ENCODE data around the gene PLA2G2F.

DNA sequence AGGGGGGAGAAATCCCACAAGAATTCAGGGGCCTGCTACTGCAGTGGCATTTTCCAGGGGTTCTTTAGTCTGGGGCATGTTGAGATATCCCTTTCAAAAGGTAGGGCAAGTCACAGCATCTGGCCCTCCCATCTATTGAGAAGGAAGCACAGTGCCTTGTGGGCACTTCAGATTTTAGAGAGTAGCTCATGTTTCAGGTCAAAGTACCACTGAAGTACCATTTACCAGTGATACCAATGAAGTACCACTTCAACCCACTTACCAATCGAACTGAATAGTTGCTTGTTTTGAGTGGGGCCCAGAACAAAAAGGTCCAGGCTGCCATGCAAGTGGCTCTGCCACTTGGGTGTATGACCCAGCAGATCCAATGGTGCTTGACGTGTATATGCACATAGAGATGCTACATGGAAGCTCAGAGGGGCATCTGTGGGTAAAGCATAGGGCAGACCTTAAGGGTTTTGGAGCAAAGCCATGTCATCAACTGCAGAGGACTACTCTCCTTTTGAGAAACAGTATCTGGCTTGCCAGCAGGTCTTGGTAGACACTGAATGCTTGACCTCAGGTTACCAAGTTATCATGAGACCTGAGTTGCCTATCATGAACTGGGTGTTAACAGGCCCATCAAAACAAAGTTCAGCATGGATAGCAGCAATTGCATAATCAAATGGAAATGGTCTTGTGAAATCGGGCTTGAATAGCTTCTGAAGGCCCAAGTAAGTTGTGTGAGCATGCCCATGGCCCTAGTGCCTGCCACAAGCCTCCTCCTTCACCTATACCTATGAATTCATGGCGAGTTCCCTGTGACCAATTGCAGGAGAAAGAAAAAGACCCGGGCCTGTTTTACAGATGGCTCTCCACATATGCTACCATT, 43.3 kb upstream of the PLA2G2F start:
- TF ChIP-seq, protein P1, sequence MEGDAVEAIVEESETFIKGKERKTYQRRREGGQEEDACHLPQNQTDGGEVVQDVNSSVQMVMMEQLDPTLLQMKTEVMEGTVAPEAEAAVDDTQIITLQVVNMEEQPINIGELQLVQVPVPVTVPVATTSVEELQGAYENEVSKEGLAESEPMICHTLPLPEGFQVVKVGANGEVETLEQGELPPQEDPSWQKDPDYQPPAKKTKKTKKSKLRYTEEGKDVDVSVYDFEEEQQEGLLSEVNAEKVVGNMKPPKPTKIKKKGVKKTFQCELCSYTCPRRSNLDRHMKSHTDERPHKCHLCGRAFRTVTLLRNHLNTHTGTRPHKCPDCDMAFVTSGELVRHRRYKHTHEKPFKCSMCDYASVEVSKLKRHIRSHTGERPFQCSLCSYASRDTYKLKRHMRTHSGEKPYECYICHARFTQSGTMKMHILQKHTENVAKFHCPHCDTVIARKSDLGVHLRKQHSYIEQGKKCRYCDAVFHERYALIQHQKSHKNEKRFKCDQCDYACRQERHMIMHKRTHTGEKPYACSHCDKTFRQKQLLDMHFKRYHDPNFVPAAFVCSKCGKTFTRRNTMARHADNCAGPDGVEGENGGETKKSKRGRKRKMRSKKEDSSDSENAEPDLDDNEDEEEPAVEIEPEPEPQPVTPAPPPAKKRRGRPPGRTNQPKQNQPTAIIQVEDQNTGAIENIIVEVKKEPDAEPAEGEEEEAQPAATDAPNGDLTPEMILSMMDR (conservative IDR thresholded peaks at IDR 0.05) = no peak
- TF ChIP-seq EZH2 (IDR thresholded peaks at IDR 0.05; ENCODE audit: low read depth) = no peak

Measured in PC-9 (cell line).